WERI-Rb-1 (cell line): ENCODE results near the gene TLR5.

Source experiments
- DNase-seq: peaks from one replicate; pipeline ENCODE4 v3.0.0-alpha.2; 2020
- H3K27ac ChIP-seq: fragments of 250-450 bp; sonication (Bioruptor Pico); 2 replicates; pipeline ENCODE4 v1.5.1; 2020; ENCODE audit warnings: mild to moderate bottlenecking, moderate library complexity
- H3K27me3 ChIP-seq: fragments of 250-450 bp; sonication (Bioruptor Pico); 2 replicates; pipeline ENCODE4 v1.5.1; 2021; ENCODE audit warnings: mild to moderate bottlenecking, low read depth, moderate library complexity; ENCODE audit not compliant: insufficient read depth, severe bottlenecking
- H3K36me3 ChIP-seq: fragments of 250-450 bp; sonication (Bioruptor Pico); 2 replicates; pipeline ENCODE4 v1.5.1; 2020; ENCODE audit warnings: mild to moderate bottlenecking, moderate library complexity
- H3K4me3 ChIP-seq: 2 replicates; pipeline ENCODE4 v1.5.1; 2011; ENCODE audit warnings: low read depth, mild to moderate bottlenecking, control low read depth, low read length
- H3K9me3 ChIP-seq: fragments of 250-450 bp; sonication (Bioruptor Pico); 2 replicates; pipeline ENCODE4 v1.5.1; 2021; ENCODE audit warnings: mild to moderate bottlenecking, moderate library complexity; ENCODE audit not compliant: severe bottlenecking
- CTCF ChIP-seq: IDR thresholded peaks from 2 replicates; pipeline ENCODE4 v1.5.1; 2011; ENCODE audit warnings: low read depth, mild to moderate bottlenecking, control low read depth, inconsistent platforms, low read length

Gene TLR5

GRCh38 chr1:223074445-223075300 lies 68.4 kb downstream of the TLR5 start:
- no peaks in the 10 kb centered on the region for H3K9me3 ChIP-seq
- no peaks in the 10 kb centered on the region for H3K27me3 ChIP-seq
- no peak for TF ChIP-seq CTCF
- no peak overlapping the region for H3K27ac ChIP-seq
- H3K4me3 ChIP-seq: no peak overlapping the region
- H3K36me3 ChIP-seq: no peaks in the 10 kb centered on the region
- no peak for DNase-seq

- H3K36me3 ChIP-seq: no peaks in the 10 kb centered on the region
- H3K9me3 ChIP-seq: no peaks in the 10 kb centered on the region
- DNase-seq: no peak
- H3K27me3 ChIP-seq: no peaks in the 10 kb centered on the region
- no peak for TF ChIP-seq CTCF
- H3K27ac ChIP-seq: no peak overlapping the region
- no peak overlapping the region for H3K4me3 ChIP-seq
Observed at GRCh38 chr1:223068900-223069665, 74.0 kb downstream of the TLR5 start.

GRCh38 chr1:223067914-223068313 lies 75.1 kb downstream of the TLR5 start:
- no peaks in the 10 kb centered on the region for H3K27me3 ChIP-seq
- no peak for DNase-seq
- no peak overlapping the region for H3K27ac ChIP-seq
- no peaks in the 10 kb centered on the region for H3K36me3 ChIP-seq
- no peaks in the 10 kb centered on the region for H3K9me3 ChIP-seq
- H3K4me3 ChIP-seq: no peak overlapping the region
- no peak for TF ChIP-seq CTCF

GRCh38 chr1:223066415-223066814 lies 76.6 kb downstream of the TLR5 start:
- H3K27me3 ChIP-seq: no peaks in the 10 kb centered on the region
- H3K36me3 ChIP-seq: no peaks in the 10 kb centered on the region
- DNase-seq: no peak
- no peak for TF ChIP-seq CTCF
- H3K27ac ChIP-seq: no peak overlapping the region
- H3K4me3 ChIP-seq: no peak overlapping the region
- H3K9me3 ChIP-seq: no peaks in the 10 kb centered on the region

- no peak for DNase-seq
- TF ChIP-seq CTCF: no peak
- no peak overlapping the region for H3K4me3 ChIP-seq
Observed at GRCh38 chr1:223062177-223062576, 80.9 kb downstream of the TLR5 start.

More at GRCh38 chr1:223062177-223062576, 80.9 kb downstream of the TLR5 start:
- Histone ChIP-seq H3K27me3 (no peaks in the 10 kb centered on the region), H3K27ac (no peak overlapping the region), H3K36me3 (no peaks in the 10 kb centered on the region), H3K9me3 (no peaks in the 10 kb centered on the region)
